TTC549 (cell line): ENCODE measurements around the gene ARID3A.

ENCODE experiments used
- FAIRE-seq: peaks from 2 replicates; lab custom pipeline; 2012; peaks lifted over from hg19 to GRCh38; lab: Jason Lieb, UNC

Gene ARID3A

DNA sequence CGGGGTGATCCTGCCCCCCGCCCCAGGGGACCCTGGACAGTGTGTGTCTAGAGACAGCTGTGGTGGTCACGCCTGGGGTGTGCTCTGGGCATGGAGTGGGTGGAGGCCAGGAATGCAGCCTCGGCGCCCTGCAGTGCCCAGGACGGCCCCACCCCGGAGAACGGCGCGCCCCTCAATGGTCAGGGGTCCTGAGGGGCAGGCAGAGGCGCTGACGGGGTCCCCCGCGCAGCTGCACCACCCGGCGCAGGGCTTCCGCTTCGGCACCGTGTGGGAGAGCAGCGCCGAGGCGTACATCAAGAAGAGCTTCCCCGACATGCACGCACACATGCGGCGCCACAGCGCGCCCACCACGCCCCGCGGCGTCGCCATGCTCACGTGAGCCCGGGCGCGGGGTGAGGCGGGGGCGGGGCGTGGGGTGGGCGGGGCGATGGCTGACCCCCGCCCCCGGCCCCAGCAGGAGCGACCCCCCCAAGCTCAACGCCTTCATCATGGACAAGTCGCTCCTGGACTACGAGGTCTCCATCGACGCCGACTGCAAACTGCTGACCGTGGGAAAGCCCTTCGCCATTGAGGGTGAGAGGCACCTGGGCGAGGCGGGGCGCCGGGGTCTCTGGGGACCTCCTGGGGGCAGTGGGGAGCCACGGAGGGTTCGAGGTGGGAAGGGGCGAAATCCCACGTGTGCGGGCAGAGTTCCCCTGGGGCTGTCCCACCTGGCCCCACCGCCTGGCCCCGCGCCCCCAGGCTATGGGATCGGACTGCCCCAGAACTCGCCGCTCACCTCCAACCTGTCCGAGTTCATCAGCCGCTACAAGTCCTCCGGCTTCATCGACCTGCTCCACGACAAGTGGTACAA lies 81.8 kb downstream of the ARID3A start:
- no peak for FAIRE-seq

DNA sequence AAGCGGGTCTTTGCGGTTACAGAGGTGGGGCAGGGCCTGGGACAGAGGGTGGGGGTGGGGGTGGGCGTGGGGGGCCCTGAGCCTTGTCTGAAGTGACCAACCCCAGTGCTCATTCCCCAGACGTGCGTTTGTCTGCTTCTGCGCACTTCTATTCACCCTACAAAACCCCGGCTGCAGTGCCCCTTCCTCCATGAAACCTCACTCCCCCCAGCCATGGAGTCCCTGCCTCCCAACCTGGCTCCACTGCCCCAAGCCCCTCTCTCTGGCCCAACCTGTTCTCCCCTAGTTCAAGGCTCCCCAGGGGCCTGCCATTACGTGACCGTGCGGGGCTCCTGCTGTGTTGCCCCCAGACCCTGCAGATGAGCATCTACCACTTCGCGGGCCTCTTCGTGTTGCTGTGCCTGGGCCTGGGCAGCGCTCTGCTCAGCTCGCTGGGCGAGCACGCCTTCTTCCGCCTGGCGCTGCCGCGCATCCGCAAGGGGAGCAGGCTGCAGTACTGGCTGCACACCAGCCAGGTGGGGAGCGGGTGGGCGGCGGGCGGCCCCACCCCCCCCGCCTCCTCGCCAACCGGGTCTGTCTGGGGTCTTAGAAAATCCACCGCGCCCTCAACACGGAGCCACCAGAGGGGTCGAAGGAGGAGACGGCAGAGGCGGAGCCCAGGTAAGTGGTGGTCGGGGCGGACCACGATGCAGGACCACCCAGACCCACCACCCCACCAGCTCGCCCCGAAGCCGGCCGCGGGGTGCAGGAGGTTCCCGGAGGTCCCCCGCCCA lies 82.6 kb downstream of the ARID3A start:
- FAIRE-seq = no peak

DNA sequence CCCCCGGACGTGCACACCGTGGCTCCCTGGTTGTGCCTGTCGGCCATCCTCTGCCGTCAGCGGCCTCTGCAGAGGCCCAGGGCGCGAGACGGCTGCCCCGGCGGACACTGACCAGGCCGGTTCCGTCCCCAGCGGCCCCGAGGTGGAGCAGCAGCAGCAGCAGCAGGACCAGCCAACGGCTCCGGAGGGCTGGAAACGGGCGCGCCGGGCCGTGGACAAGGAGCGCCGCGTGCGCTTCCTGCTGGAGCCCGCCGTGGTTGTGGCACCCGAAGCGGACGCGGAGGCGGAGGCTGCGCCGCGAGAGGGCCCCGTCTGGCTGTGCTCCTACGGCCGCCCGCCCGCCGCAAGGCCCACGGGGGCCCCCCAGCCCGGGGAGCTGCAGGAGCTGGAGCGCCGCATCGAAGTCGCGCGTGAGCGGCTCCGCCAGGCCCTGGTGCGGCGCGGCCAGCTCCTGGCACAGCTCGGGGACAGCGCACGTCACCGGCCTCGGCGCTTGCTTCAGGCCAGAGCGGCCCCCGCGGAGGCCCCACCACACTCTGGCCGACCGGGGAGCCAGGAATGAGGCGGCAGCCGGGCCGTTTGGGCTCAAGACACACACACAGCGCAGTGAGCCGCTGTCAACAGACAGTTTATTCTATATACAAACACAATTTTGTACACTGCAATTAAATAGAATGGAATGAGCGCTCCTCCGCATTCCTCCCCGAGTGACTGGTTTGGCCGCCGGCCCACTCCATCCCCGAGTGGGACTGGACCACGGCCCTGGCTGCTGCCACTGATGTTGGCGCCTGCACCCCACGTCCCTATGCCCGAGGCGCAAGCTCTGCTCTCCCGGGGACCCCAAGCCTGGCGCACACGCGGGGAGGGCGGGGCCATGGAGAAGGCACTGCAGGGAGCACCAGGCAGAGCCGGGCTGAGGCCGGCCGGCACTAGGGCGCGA lies 83.5 kb downstream of the ARID3A start:
- FAIRE-seq = no peak

DNA sequence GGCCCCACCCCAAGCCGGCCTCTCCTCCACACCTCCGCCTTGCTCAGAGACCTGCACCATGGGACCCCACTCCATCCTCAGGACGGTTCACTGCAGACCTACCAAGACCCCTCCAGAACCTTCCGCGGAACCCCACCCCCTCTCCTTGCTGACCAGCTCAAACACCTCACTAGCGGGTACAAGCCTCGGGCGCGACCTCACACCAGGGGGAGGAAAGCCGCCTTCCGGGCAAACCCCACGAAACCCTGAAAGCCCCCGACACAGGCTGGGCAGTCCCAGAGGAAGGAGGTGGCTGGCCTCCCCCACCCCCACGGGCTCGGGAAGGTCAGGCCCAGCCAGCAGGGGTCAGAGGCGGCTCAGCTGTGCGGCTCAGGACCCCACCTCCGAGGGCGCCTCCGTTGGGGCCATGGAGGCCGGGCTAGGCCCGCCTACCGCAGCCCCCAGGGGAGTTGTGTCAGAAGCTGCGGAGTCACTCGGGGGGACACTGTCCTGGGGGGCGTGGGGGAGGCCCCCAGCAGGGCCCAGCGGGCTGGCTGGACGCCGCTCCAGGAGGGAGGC lies 84.2 kb downstream of the ARID3A start:
- no peak for FAIRE-seq

DNA sequence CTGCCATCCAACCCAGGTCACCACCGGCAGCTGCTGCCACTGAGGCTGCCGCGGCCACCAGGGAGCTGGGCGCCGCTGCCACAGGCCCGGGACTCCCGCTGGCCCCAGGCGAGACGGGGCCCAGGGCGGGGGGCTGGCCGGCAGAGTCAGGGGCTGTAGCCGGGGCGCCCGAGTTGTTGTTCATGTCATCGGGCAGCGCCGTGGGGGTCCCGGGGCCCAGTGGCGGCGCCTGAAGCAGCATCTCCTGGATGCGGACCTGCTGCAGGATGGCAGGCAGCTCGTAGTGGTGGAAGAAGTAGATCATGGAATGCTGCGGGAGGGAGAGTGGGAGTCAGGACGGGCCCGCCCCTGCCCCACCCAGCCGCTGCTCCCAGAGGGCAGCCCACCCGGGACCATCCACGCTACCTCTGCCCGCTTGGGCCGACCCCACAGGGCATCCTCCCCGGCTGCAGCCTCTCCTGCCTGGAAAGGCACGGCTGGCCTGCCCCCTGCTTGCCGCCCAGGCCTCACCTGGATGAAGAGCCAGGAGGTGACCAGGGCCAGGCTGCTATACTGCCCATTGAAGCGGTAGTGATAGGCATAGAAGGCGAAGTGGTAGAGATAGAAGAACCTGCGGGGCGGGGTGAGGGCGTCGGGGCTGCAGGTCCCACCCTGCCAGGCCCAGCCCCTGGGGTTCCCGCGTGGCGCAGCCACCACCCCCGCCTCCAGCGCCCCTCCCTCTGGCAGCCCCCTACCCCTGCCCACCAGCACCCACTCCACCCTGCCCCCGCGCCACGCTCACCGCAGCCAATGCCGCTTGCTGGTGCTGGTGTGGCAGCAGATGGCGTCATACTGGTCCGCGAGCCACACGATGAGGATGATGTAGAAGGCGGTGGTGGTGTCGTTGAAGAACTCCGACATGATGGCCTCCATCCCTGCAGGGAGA lies 85.0 kb downstream of the ARID3A start:
- no peak for FAIRE-seq

DNA sequence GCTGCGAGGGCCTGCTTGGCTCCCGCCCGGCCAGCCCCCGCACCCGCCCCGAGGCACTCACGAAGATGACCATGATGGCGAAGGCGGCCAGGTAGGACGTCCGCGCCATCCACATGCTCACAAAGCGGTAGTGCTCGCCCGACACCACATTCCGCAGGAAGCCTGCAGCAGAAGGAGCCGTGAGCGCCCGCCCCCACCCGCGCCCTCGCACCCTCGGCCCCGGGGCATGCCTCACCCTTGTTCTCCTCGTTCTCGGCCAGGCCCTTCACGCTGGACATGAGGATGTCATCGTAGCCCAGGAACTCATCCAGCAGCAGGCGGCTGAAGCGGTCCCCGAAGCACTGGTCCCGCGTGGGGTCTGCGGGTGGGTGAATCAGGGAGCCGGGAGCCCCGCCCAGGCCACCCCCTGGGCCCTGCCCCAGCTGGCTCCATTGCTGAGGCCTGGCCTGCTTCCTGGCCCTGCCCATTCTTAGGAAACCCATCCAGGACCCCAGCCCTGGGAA lies 86.0 kb downstream of the ARID3A start:
- FAIRE-seq = no peak

DNA sequence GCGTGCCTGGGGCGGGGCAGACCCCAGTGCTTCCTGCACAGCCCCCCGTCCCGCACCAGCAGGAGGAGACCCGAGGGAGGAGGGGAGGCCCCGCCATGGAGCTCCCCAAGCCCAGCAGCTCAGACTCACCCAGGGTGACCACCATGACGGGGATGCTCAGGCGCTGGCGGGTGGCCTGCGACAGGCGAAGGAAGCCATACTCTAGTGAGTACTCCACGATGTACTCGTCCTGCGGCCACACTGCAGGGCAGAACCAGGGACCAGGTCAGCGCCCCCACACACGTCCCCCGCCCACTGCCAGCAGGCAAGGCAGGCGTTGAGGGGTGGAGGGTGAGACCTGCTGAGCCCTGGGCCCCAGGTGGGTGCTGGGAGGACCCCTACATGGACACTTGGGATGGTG lies 86.5 kb downstream of the ARID3A start:
- FAIRE-seq = no peak

DNA sequence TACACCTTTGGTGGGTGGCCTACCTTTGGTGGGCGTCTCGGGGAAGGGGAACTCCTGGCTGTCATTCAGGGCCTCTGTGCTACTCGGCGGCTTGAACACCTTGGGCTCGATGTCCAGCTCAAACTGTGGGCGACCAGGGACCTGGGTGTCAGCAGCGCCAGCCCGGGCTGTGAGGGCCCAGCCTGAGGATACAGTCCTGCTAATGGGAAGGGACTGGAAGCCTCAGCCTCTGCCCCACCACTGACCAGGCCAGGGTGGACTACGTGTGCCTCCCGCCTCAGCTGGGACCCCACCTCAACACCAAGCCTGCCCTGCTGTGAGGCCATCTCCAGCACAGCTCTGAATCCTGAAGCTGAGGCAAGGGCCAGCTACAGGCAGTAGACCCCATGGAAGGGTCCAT lies 87.4 kb downstream of the ARID3A start:
- FAIRE-seq = no peak

DNA sequence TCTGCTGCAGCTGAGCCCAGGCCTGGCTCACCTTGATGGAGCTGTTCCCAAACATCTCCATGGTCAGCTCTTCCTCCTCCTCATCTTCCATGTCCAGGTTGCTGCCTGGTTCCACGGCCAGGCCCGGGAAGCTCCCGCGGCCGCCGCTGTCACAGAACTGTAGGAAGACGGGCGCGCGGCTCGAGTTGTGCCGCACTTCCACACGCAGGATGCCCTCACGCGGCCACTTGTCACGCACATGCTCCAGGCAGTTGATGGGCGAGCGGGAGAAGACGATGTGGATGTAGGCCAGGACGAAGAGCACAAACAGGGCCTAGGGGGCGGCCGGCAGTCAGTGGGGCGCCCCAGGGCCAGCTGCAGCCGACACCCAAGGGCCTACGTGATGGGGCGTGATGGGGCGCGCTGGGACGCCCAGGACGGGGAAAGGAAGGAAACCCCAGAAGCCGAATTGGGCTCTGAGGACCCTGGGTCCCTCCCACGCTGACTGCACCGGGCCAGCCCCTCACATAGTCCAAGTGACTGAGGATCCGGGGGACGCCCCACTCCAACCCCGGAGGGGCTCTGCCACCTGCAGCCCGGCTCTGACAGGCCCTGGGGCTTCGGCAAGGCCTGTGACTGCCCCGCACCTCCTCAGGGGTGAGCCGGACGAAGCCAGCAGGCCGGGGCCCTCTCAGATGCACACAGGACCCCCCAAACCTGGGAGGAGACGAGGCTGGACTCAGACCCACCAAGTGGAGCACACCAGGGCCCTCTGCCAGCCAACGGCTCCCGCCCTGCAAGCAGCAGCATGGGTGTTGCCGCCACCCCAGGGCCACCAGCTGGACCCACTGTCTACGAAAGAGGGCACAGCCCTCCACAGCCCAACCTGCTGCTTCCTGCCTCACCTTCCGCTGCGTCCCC lies 88.6 kb downstream of the ARID3A start:
- FAIRE-seq = no peak

DNA sequence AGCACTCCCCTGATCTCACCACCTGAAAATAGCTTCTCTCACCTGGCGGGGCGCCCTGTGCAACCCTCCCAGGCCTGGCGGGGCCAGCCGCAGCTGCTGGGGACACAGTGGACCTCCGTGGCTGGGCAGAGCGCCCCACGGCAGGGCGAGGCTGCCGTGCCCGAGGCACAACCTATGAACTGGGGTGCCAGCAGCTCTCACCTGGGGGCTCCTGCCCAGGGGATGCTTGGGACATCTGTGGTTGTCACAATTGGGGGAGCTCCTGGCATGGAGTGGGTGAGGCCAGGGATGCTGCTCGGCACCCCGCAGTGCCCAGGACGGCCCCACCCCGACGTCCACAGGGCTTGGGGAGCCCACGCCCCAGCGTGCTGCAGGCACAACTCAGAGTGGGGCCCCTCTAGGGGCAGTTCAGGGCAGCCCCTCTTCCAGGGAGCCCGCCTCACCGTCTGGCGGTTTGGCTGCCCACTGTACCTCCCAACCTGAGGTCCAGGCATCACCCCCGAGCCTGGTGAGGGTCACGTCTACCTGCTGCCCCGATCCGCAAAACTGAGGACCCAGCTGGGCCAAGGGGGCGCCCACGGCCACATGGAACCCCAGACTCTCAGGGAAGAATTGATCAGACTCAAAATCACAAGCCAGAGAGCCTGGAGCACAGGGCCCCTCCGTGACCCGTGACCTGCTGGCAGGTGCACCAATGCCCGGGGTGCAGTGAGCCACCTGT lies 89.4 kb downstream of the ARID3A start:
- FAIRE-seq = no peak

DNA sequence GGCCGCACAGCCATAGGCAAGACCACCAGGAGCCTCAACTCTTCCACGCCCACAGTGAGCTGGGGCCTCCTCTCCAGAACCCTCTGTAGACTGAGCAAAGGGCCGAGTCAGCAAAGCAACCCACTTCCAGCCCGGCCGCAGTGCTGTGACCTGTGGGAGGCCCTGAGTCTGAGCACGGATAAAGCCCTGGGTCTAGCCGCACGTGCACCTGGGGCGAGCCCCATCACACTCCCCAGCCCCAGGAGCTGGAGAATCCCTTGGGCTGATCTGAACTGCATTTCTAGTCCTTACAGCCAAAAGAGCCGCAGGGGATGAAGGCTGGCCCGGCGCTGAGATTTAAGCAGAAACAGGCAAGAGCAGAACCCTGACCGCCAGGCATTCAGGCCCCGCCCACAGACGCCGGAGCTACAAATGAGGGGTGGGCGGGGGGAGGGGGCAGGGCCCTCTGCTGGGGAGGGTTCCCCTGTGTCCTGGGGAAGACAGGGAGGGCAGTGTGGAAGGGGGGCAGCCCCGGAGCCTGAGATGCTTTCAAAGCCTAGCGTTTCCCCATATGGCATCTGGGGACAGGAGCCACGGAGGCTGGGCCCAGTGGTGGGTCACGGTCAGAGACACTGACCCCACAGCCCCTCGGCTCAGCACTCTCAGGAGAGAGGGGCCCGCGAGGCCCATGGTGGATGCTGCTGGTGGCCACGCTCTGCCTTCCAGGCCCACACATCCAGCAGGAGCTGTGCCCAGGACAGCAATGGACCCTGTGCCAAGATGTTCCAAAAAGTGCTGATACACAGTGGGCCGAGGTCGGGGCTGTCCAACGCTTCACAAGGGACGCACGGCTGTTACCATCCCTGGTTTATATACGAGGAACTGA lies 90.2 kb downstream of the ARID3A start:
- no peak for FAIRE-seq

DNA sequence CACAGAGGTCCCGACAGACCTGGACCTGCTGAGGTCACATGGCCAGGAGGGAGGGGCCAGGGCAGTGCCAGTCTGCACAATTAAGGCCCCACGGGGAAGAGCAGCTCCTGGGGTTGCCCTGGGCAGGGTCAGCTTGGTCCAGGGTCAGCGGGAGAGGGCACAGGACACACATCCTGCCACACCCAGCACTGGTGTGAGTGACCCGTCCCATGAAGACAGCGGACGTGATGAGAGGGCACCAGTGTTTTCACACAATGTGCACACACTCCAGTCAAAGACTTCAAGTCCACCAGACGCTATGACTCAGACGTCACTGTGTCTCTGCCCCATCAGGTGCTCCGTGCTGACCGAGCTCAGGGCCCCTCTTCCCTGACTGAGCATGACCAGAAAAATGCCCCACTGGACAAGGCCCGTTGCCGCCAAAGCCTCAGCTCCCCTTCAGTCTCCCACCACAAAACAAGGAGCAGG lies 90.8 kb downstream of the ARID3A start:
- no peak for FAIRE-seq

DNA sequence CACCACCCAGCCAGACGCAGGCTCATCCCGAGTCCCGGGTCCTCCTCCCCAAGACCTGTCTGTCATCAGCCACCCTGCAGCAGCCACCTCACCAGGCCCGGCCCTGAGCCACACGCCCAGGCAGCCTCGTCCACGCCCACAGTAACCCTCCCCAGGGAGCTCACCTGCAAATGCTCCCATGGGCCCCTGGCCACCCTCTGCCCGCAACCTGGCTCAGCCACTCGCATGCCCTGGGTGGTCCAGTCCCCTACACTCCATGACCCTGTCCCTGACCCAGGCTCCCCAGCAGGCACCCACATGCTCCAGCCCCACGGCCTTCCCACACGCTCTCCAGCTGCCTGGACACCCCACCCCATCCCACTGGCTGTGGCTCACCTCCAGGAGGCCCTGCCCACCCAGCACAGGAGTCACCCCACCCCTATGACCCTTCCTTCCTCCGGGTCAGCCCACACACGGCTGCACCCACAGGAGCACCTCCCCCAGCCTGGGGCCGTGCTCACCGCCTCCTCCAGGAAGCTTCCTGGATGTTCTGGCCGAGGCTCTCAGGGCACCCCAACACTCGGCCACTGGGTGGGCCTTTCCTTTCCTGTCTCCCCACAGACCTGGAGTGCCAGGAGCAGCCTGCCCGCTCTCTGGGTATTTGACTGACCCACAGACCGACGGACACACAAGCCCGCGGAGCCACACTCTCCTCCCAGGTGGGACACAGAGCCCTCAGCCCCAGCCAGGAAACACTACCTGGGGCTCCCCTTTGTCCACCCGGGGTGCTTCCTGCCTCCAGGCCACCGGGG lies 91.5 kb downstream of the ARID3A start:
- FAIRE-seq = no peak

DNA sequence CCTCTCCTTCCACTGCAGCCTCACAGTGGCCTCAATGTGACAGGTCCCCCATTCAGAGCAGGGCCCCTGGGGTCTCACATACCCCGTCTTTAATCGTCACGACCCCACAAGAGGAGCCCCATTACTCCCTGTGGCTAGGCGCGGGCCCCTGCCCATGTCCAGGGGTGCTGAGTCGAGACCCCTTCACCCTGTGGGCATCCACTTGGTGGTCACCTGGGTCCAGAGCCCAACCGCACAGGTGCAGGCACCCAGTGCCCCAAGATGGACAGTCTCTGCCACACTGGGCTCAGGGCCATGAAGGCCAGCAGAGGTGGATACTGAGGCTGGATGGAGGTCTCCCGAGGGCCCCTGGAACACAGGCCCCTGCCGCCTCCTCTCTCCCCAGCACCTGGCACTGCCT lies 92.1 kb downstream of the ARID3A start:
- FAIRE-seq = no peak

DNA sequence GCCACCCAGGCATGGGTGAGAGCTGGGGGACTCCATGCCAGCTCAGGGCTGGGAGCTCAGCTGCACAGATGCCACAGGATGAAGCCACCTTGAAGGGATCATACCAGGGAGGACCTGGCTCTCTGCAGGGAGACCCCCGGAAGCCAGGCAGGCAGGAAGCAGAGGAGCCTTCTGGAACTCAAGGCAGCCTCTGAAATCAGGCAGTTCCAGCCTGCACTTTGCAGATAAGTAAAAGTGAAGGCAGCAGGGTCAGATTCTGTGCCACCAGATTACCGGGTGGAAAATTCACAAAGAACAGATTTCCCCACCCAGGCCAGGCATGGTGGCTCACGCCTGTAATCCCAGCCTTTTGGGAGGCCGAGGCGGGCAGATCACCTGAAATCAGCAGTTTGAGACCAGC lies 92.6 kb downstream of the ARID3A start:
- FAIRE-seq = no peak

DNA sequence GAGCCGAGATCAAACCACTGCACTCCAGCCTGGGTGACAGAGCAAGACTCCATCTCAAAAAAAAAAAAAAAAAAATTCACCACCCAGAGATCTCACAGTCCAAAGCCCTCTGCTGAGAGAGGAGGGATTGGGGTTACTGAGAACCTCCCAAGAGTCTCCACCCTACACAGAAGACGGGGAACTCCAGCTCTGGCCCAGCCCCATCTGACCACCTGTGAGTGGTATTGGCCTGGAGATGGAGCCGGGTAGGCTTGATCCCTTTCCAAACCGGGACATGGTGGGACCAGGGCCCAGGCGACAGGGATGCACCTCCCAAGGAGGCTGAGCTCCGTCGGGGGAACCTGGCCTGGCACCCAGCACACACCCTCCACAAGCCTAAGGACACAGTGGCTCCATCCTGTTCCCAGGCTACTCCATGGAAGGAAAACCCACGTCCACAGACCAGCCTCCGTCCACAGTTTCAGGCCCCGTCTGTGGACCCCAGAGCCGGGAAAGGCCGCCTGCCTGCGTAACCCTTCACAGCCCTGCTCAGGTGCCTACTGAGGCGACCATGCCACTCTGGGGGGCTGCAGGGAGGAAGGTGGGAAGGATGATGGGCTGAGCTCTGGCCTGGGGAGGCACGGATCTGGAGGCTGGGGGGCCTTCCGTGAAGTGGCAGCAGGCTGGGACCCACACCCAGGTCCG lies 93.2 kb downstream of the ARID3A start:
- no peak for FAIRE-seq

DNA sequence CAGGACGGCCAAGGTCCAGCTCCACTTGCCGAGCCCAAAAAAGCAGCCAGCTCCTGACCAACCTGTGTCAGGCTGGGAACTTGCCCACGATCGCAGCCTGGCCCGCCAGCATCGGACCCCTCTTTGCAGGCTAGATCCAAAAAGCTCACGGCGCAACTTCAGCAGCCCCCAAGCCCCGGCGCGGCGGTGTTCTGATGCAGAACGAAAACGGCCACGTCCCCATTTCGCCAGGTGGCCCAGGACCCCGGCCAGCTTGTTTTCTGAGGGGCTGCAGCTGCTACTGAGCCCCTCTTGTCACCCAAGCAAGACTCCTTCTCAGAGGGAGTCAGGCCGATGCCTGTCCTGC lies 93.8 kb downstream of the ARID3A start:
- no peak for FAIRE-seq
